K562 (cell line): ENCODE measurements around the gene FMC1. TPM values are rescaled to one million over a fixed set of nuclear protein-coding genes. Genes with fewer than 3 reads are reported as not detected.

ENCODE experiments used
- AFF1 ChIP-seq, 2 experiments: fragments of 450-650 bp; IDR thresholded peaks; 2 replicates each; pipeline ENCODE4 v1.6.1; 2018; ENCODE audit warnings: mild to moderate bottlenecking in 2 of 2, low read depth in 1 of 2; ENCODE audit not compliant: partially characterized antibody in 2 of 2
- GABPB1 ChIP-seq: sonication (generic); formaldehyde crosslinking; IDR thresholded peaks from 2 replicates; pipeline ENCODE4 v1.8.0; 2022; ENCODE audit warnings: mild to moderate bottlenecking, missing genetic modification reagents
- GTF2E2 ChIP-seq: fragments of 200-800 bp; sonication (Bioruptor generic); IDR thresholded peaks from 2 replicates; pipeline ENCODE4 v1.6.1; 2016; ENCODE audit warnings: missing genetic modification characterization, missing compliant biosample characterization
- HDAC6 ChIP-seq: IDR thresholded peaks from 2 replicates; pipeline ENCODE4 v1.6.1; 2012; ENCODE audit warnings: low read depth, mild to moderate bottlenecking, control low read depth, inconsistent platforms, low read length, moderate library complexity
- HMGN3 ChIP-seq: IDR thresholded peaks from 2 replicates; pipeline ENCODE4 v1.6.1; 2011; ENCODE audit warnings: borderline replicate concordance, low read depth, mild to moderate bottlenecking, mixed read lengths, low read length; ENCODE audit not compliant: insufficient read length; ENCODE audit errors: extremely low read depth
- JUND ChIP-seq, 2 experiments: IDR thresholded peaks; 2 replicates in 1 of 2; 3 replicates in 1 of 2; pipeline ENCODE4 v1.6.1; 2011; ENCODE audit warnings: borderline replicate concordance in 2 of 2, low read depth in 2 of 2, low read length in 2 of 2, improper control_type of control experiment in 1 of 2, missing biosample characterization in 1 of 2, missing genetic modification characterization in 1 of 2, missing genetic modification reagents in 1 of 2
- KAT7 ChIP-seq: sonication (generic); formaldehyde crosslinking; IDR thresholded peaks from 2 replicates; pipeline ENCODE4 v1.8.0; 2022; ENCODE audit warnings: missing genetic modification reagents, mild to moderate bottlenecking, borderline replicate concordance
- MLLT1 ChIP-seq, 2 experiments: fragments of 450-650 bp; IDR thresholded peaks; 2 replicates each; pipeline ENCODE4 v1.6.1; 2016
- NCOA1 ChIP-seq: fragments of 450-650 bp; IDR thresholded peaks from 2 replicates; pipeline ENCODE4 v1.6.1; 2016; ENCODE audit warnings: low read depth
- NFIC ChIP-seq: fragments of 450-650 bp; IDR thresholded peaks from 2 replicates; pipeline ENCODE4 v1.6.1; 2017; ENCODE audit warnings: mild to moderate bottlenecking, inconsistent platforms
- NKRF ChIP-seq: fragments of 450-650 bp; IDR thresholded peaks from 2 replicates; pipeline ENCODE4 v1.6.1; 2016; ENCODE audit warnings: borderline replicate concordance
- PHF21A ChIP-seq: fragments of 450-650 bp; IDR thresholded peaks from 2 replicates; pipeline ENCODE4 v1.6.1; 2017; ENCODE audit warnings: low read depth, borderline replicate concordance
- SMAD3 ChIP-seq: fragments of 450-650 bp; formaldehyde crosslinking; conservative IDR thresholded peaks from 2 replicates; pipeline ENCODE4 v1.4.0; 2020; ENCODE audit warnings: mild to moderate bottlenecking
- SMAD4 ChIP-seq: fragments of 250-450 bp; sonication (Bioruptor Pico); conservative IDR thresholded peaks from 2 replicates; pipeline ENCODE4 v1.8.0; 2021; ENCODE audit warnings: inconsistent platforms, mild to moderate bottlenecking, moderate library complexity
- YY1 ChIP-seq, 3 experiments: IDR thresholded peaks; 2 replicates each; pipeline ENCODE4 v1.6.1; 2011; ENCODE audit warnings: low read length in 2 of 3, mild to moderate bottlenecking in 2 of 3, moderate library complexity in 2 of 3, borderline replicate concordance in 1 of 3, control low read depth in 1 of 3, low read depth in 1 of 3; ENCODE audit not compliant: insufficient read depth in 3 of 3, insufficient replicate concordance in 2 of 3, control insufficient read depth in 1 of 3, insufficient read length in 1 of 3; ENCODE audit errors: extremely low read depth in 1 of 3
- ZNF232 ChIP-seq: sonication (generic); formaldehyde crosslinking; IDR thresholded peaks from 2 replicates; pipeline ENCODE4 v1.8.0; 2022; ENCODE audit warnings: mild to moderate bottlenecking, missing genetic modification reagents
- ZNF764 ChIP-seq: fragments of 250-450 bp; sonication (Bioruptor Pico); IDR thresholded peaks from 2 replicates; pipeline ENCODE4 v1.4.0; 2020; ENCODE audit warnings: low read depth, mild to moderate bottlenecking, moderate library complexity
- polyA plus RNA-seq, 8 experiments: library from polyadenylated mRNA; depleted of rRNA in 4 of 8; stranded (reverse) in 5 of 8; unstranded in 3 of 8; fragments of >200 nt; fragmentation: Nextera tagmentation in 2 of 8; fragmentation: Illumina TruSeq in 1 of 8; extraction: Ambion mirVana in 2 of 8; extraction: Trizol in 1 of 8; gene quantifications; 2 replicates each; pipeline versions ENCODE4 v1.2.1 to v1.2.3, GENCODE V29; 2011 to 2014; ENCODE audit warnings: inconsistent platforms in 1 of 8, missing spikeins in 1 of 8
- total RNA-seq, 7 experiments: library from RNA; depleted of rRNA in 6 of 7; stranded (reverse); fragments of >200 nt in 6 of 7; fragmentation: Illumina TruSeq in 2 of 7; extraction: Trizol in 2 of 7; gene quantifications; 2 replicates each; pipeline versions ENCODE4 v1.2.1 to v1.2.3, GENCODE V29; 2011 to 2021; ENCODE audit warnings: low replicate concordance in 1 of 7

FMC1 gene
- total and polyA plus RNA-seq, 9 of the 15 experiments (the other 6 are each of a cell fraction or from before 2014, with no cell fraction given): 14.0 to 116 (median 29.0) TPM

- TF ChIP-seq HMGN3: peak; percentile 84
- peak; percentile 85; the same call in 1 of the 2 replicates for TF ChIP-seq ZNF232 (CRISPR knock-in tag)
- TF ChIP-seq KAT7 (CRISPR knock-in tag): peak; percentile 94
- TF ChIP-seq GTF2E2 (tag): peak; percentile 91
- TF ChIP-seq NCOA1: peak; percentile 65; the same call in 1 of the 2 replicates
- TF ChIP-seq SMAD3 (CRISPR knock-in tag): peak; percentile 65; the same call in 1 of the 2 replicates
- TF ChIP-seq JUND (IDR thresholded peaks at IDR 0.05; ENCODE audit: borderline replicate concordance, low read depth, low read length): peak; percentile 98
- no peak; the same call in 2 of the 3 replicates for TF ChIP-seq JUND (tag; IDR thresholded peaks at IDR 0.05; ENCODE audit: borderline replicate concordance, low read depth, low read length)
- TF ChIP-seq PHF21A: no peak; the same call in 1 of the 2 replicates
- TF ChIP-seq HDAC6: 0 out of 2 replicates have a peak, but pooled peaks have one; percentile 62
- no peak; the same call in 1 of the 2 replicates for TF ChIP-seq SMAD4 (CRISPR knock-in tag)
- peak in 1 of 2 experiments; percentile 73; a peak in 2 of 4 replicates for TF ChIP-seq MLLT1 (IDR thresholded peaks at IDR 0.05)
- peak; percentile 8; the same call in 1 of the 2 replicates for TF ChIP-seq ZNF764 (CRISPR knock-in tag)
- TF ChIP-seq NKRF: peak; percentile 76; the same call in 1 of the 2 replicates
- TF ChIP-seq YY1 (IDR thresholded peaks at IDR 0.05; ENCODE audit: borderline replicate concordance in 1 of 3, control insufficient read depth in 1 of 3, extremely low read depth in 1 of 3, insufficient read depth in 3 of 3, insufficient read length in 1 of 3, insufficient replicate concordance in 2 of 3, low read depth in 1 of 3, low read length in 2 of 3): peak; percentile 70 to 87 (median 85)
- peak; percentile 54 for TF ChIP-seq NFIC
- peak; percentile 4 to 18 for TF ChIP-seq AFF1 (IDR thresholded peaks at IDR 0.05; ENCODE audit: low read depth in 1 of 2, partially characterized antibody in 2 of 2)
- peak; percentile 88 for TF ChIP-seq GABPB1 (CRISPR knock-in tag)
These were observed at the start of gene FMC1 (continued) for GRCh38 chr7:139341058-139341775.
